Islet of Langerhans (tissue), 1 donor: Measurements from ENCODE around the gene FASTKD1.

Source experiments
- FAIRE-seq: peaks from one replicate; lab custom pipeline; 2011; peaks lifted over from hg19 to GRCh38; lab: Jason Lieb, UNC

Gene FASTKD1

DNA sequence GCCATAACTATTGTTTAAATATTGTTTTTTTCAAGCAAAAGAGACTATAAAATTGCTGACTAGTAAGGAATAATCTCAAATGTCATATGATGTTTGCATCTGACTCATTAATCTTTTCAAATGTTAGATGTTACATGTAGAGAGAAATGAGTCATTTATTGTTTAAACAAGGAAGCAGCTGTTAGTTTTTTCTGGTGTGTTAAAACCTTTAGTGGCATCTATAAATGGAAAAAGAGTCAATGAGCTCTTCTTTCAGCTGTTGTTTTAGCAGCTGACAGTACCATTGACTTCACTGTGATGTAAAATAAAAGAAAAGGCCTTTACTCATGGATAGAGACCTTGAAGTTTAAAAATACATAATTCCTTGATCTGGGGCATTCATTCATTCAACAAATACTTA, 66.0 kb downstream of the FASTKD1 start:
- peak; percentile 100 for FAIRE-seq

DNA sequence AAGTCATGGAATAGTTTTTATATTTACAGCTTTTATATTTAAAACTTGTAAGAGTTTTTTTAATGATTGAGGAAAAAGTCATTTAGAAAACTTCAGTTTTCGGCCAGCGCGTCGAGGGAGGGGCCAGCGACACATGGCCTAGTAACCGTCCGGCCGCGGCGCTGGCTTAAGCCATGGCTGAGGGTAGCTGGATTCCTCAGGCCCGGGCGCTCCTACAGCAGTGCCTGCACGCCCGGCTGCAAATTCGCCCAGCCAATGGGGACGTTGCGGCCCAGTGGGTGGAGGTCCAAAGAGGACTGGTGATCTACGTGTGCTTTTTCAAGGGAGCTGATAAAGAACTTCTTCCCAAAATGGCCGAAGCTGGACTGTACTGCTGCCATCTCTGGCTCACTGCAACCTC, 69.0 kb downstream of the FASTKD1 start:
- FAIRE-seq = no peak

DNA sequence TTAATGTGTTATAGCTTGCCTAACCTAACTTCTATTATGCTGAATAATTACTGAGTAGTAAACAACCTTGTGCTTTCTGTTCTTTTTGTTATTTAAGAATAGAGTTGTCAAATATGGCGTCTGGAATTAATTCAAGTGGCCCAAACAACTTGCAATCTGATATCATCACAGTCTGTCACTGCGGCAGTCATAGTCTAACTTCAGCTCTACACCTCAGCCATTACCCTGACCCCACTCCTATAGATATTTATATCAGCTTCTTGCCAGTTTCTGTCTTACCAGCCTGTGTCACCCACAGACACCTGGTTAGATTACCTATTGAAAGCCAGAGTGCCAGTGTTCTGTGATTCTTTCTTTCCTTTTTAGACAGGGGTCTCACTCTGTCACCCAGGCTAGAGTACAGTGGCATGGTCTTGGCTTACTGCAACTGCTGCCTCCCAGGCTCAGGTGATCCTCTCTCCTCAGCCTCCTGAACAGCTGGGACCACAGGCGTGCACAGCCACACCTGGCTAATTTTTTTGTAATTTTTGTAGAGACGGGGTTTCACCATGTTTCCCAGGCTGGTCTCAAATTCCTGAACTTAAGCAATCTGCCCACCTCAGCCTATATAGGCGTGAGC, 78.2 kb downstream of the FASTKD1 start:
- FAIRE-seq = no peak

DNA sequence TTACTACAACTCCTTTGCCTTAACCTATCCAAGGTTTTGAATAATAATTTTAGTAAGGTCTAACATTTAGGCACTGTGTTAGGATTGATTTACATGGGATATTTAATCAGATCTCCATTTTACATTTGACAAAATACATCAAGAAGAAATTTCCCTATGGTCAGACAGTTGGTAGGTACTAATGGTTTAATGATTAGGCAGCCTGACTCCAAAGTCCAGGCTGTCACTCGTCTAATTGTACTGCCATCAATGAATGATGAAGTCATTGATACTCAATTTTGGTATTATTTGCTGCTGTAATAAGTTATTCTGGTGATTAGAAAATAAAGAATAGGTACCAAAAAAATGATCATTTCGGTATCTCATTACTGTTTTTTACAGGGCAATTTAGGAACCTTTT, 80.3 kb downstream of the FASTKD1 start:
- no peak for FAIRE-seq

DNA sequence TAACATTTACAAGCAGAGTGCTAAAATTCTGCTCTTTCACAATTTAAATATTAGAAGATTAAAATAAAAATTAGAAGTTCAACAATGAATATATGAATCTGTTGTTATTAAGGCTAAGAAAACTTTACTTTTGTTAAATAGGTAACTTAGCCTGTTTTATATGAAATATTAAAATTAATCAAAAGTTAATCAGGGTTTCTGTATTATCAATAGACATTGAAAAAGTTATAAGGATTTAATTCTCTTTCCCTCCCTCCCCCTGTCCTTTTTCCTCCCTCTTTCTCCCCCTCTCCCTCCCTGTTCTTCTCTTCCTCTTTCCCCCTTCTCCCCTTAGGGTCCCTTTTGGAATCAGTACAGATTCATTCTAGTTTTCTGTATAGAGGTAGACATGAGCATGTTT, 82.3 kb downstream of the FASTKD1 start:
- peak; percentile 64 for FAIRE-seq

DNA sequence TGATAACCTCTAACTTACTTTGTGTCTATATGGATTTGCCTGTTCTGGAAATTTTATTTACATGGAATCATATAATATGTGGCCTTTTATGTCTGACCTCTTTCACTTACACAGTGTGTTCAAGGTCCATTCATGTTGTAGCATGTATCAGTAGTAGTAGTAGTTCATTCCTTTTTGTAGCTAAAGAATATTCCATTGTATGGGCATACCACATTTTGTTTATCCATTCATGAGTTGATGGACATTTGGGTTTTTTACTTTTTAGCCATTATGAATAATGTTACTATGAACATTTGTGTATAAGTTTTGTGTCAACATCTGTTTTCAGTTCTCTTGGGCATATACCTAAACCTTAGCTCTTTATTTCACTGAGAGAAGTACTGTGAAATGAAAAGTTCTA, 82.8 kb downstream of the FASTKD1 start:
- FAIRE-seq = peak; percentile 84

DNA sequence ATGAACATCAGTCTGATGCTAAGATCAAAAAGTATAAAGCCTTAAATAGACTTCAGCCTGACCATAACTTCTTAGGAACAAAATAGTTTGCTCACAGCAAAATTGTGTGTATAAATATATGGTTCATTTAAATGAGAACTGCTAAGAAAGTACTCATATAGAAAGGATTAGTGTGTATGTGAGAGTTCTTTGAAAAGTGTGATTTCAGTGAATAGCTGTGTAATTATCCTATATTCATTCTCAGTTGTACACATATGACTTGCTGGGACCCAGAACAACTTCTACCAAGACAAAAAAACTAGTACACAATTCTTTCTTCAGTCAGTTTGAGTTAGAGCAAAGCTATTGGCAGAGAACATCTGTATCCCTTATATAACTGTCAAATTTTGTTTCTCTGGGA, 87.2 kb downstream of the FASTKD1 start:
- FAIRE-seq = no peak

DNA sequence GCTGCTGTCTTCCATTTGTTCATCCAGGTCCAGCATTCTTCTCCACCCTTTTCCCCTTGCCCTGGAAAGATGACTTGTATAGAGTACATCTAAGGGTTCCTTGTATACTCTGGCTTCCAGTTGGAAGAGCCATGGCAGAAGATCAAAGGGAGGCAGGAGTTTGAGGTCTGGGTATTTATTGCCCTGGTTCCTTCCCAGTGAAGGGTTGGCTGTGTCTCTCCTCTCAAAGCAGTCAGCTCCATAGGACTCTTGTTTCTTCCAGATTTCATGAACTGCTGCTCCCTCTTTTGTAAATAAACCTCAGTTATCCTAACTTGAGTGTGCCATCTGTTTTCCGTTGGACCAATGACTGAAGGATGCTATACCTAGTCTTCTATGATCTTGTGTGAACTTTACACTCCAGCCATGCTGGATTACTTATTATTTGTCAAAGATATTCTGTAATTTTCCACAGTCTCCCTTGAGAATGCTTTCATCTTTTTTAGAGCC, 88.0 kb downstream of the FASTKD1 start:
- no peak for FAIRE-seq

DNA sequence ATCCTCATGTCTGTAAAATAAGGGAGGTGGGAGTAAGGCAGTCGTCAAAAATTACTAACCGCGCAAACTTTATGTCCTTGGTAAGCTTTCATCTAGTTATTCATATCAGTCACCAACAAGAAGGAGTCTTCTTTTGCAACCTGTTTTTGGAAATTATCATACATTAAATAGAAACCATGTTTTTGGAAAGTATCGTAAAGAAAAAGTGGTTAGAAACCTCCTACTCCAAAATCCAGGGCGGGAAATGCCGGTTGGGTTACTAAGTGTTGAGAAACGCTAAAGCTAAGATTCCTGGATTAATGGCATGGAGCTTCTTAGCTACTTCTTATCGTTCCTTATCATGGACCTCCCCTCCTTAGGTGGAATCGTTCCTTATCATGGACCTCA, 93.6 kb downstream of the FASTKD1 start:
- no peak for FAIRE-seq
